GM18526 (cell line): ENCODE measurements around the gene GNG7.

ENCODE experiments used
- POLR2A ChIP-seq: IDR thresholded peaks from 3 replicates; pipeline ENCODE4 v1.6.1; 2011; ENCODE audit not compliant: insufficient read length; ENCODE audit errors: extremely low read depth

GNG7 gene

DNA sequence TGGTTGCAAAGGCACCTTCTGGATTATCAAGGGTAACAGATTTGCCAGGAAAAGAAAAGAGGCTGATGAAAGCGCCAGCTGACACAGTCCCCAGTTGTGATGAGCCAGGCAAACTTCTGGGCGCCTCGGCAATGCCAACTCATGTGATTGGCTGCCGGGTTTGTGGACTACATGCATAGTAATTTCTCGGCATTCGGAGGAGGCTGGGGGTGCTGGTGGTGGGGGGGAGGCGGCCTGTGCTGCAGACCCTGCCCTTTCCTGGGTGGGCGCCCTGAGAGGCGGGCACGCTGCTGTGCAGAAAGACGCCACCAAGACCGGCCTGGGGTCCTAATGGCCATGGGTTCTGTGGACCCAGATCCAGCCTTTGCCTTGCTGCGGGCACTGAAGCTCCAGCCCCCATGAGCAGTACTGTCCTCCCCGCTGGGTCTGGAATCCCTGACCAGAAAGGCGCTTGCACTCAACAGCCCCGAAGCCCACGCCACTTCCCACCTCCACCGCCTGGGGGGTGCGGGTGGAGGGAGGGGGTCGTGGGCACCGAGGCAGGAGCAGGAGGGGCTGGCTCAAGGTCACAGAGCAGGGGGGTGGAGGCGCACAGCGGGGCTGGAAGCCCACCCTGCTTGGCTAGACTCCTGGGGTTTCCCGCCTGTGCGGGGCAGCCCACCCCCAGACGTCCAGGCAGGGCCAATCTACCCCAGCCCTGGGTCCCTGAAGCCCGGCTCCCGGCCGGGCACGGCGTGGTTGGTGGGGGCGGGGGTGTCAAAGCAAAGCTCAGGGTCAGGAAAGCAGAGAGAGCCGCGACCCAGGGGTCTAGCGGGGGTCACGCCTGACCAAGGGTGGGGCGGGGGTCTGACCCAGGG lies 17.7 kb upstream of the GNG7 start:
- no peak for TF ChIP-seq POLR2A

GRCh38 chr19:2719232-2719735 lies 16.8 kb upstream of the GNG7 start:
- no peak for TF ChIP-seq POLR2A

DNA sequence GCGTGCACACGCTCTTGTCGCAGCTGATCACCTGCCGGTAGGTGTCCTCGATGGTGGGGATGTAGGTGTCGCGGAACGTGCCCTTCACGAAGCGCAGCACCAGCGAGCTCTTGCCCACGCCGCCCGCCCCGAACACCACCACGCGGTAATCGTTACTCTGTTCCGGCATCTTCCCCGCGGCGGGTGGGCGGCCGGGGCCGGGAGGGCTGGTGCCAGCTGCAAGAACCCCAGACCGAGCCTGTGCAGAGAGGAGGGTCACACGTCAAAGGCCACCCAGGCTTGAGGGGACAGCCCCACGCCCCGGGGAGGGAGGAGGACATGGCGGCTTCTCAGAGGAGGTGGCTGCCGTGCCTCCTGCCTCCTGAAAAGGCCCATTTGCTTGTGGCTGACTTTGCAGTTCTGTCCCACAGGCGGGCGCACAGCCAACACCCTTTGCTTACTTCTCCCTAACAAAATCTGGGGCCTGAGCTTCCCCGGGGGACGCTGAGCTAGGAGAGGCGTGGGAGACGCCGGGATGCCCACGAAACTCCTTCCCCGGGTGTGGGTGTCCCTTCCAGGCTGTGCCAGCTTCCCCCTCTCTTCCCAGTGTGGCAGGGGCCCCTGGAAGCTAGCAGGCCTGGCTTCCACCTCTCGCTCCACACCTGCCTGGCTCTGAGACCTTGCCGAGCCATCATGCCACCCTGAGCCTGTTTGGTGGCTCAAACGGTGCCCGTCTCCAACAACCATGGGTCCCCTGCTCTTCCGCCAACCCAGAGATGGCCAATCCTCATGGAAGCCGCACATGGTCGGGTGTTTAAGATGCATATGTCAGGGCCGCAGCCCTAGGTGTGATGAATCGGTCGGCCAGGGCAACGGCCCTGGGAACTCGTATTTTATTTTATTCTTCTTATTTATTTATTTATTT lies 15.4 kb upstream of the GNG7 start:
- TF ChIP-seq POLR2A = no peak

DNA sequence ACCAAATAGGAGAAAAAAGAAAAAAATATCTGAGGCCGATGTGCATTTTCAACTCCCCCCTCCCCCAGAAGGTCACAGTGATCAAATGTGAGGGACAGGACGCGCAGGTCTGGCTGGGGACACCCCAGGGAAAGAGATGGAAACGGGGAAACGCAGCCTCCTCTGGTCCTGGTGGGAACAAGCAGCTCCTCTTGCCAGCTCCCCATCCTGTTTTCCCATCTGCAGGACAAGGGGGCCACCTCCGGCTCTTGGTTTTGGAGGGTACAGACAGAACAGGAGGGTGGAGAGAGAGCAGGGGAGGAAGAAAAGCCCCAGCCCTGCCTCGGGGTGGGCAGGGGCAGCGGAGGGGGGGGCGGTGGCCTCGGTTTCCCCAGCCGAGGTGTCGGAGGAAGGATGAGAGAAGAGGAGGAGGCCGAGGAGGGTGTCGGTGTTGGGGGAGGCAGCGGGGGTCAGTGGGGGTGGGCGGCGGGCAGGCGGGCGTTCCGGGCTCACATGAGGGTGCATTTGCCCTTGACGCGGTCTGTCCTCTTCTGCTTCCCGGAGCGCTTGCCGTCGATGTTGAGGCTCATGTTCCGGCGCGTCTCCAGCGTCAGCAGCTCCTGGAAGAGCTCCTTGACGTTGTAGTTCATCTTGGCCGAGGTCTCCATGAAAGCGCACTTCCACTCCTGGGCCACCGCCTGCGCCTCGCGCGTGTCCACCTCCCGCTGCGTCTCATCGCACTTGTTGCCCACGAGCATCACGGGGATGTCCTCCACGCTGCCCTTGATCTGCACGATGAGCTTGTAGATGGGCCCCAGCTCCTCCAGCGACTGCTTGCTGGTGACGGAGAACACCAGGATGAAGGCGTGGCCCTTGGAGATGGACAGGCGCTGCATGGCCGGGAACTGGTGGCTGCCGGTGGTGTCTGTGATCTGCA lies 14.5 kb upstream of the GNG7 start:
- no peak for TF ChIP-seq POLR2A

GRCh38 chr19:2716275-2716650 lies 13.8 kb upstream of the GNG7 start:
- TF ChIP-seq POLR2A = no peak

- no peak for TF ChIP-seq POLR2A
Measured at GRCh38 chr19:2715470-2716274, 13.2 kb upstream of the GNG7 start.

DNA sequence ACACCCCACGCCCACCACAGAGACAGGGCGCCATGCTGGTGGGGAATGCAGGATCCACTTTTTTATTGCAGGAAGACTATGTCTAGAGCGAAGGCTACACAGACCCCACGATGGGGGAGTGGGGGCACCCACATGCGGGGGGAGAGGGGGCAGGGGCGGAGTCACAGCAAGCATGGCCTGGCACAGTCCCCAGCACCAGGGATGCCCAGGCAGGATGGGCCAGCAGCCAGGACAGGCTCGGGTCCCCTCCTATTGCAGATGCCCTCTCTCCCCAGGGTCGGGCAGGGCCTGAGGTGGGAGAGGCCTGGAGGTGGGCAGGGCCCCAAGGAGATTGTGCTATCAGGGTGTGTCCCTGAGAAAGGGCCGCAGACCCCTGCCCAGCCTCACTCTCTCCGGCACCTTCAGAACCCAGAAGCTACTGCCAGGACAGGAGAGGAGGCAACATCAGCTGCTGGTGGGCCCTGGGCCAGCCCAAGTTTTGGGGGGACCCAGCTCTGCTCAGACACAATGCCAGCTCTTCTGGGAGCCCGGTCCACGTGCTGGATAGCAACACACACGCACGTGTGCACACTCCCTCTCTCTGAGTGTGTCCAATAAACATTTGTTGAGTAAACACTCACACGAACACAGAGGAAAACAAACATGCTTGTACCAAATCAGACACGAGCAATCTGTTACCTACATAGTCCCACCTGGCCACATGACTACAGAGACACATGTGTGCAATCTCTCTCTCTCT lies 12.2 kb upstream of the GNG7 start:
- no peak for TF ChIP-seq POLR2A

DNA sequence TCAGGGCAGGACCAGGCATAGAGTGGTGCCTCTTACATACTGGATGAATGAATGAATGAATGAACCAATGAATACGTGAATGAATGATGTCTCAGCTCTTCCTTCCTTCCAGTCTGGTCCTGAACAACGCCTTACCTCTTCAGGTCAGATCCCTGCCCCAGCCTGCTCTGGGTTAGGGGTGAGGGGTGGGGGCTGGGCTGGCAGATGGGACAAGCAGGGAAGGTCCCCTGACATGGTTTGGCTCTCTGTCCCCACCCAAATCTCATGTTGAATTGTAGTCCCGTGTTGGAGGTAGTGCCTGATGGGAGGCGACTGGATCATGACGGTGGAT lies 9.3 kb upstream of the GNG7 start:
- no peak for TF ChIP-seq POLR2A

DNA sequence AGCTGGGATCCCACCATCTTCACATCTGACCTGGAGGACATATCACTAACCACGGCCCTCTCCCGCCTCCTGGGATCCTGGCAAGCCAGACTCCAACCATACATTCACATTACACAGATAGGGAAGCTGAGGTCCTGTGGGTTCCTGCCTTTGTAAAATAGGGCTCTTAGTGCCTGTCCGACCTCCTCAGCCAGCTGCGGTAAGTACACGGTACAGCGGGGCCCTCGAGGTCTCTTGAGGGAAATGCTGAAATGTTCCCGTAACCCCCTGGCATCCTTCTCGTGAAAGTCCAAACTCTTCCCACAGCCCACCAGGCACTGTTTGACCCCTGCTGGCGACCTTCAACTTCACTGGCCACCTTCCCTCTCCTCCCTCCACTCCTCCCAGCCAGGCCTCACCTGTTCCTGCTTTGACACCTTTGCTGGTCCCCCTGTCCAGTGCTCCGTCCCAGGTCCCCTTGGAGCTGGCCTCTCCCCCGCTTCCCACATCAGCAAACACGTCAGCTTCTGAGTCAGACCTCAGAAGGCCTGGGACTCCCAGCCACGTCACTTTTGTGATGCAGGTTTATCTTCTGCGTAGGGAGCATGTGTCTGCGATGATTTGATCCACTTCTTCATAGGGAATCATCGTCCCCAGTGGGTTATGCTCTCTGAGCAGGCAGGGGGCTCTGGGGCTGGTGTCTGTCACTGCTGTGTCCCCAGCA lies 8.8 kb upstream of the GNG7 start:
- TF ChIP-seq POLR2A = no peak

GRCh38 chr19:2706251-2706650 lies 3.8 kb upstream of the GNG7 start:
- no peak for TF ChIP-seq POLR2A

DNA sequence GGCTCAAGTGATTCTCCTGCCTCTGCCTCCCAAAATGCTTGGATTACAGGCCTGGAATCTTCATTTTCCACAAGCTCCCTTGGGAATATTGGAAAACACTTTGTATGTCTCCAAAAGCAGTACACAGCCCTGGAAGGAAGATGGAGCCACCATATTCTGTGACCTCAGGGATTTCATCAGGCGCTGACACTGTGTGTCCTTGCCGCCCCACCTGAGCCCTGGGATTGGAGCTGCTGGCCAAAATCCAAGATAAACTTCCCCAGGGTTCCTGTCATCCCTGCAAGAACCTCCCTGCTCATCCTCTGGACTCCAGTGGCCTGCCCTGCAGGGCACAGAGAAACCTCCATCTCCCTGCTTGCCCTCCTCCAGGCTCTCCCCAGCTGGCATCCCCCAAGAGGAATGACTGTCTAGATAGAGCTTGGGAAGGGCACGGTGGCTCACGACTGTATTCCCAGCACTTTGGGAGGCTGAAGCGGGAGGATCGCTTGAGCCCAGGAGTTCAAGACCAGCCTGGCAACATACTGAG lies 1.3 kb upstream of the GNG7 start:
- no peak for TF ChIP-seq POLR2A

GRCh38 chr19:2703077-2703437 lies 563 bp upstream of the GNG7 start:
- TF ChIP-seq POLR2A = no peak
